ENCODE results near the gene CFAP61. TPM values are rescaled to one million over a fixed set of nuclear protein-coding genes. Genes with fewer than 3 reads are reported as not detected.

The CFAP61 gene
- total RNA-seq, 4 donors from 2014 or later: 0.19 to 1.4 (median 1.1) TPM

DNA sequence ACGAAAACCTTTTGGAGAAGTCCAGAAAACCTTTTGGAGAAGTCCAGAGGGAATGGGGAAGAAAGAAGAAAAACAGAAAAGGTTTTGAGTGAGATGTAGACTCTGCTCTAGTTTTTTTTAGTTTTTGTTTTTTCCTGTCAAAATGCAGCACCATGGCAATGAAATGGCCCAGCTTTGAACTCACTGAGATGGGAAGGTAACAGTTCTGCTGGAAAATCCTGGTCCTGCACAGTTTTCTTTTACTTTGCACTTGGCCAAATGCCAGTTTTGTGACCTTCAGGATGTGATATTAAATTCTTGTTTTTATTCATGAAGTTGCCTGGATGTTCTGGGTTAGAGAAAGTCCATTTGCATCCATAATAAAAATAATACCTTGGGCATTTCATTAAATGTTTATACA lies 145.7 kb downstream of the CFAP61 start:
- TF ChIP-seq, protein P1, sequence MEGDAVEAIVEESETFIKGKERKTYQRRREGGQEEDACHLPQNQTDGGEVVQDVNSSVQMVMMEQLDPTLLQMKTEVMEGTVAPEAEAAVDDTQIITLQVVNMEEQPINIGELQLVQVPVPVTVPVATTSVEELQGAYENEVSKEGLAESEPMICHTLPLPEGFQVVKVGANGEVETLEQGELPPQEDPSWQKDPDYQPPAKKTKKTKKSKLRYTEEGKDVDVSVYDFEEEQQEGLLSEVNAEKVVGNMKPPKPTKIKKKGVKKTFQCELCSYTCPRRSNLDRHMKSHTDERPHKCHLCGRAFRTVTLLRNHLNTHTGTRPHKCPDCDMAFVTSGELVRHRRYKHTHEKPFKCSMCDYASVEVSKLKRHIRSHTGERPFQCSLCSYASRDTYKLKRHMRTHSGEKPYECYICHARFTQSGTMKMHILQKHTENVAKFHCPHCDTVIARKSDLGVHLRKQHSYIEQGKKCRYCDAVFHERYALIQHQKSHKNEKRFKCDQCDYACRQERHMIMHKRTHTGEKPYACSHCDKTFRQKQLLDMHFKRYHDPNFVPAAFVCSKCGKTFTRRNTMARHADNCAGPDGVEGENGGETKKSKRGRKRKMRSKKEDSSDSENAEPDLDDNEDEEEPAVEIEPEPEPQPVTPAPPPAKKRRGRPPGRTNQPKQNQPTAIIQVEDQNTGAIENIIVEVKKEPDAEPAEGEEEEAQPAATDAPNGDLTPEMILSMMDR (IDR thresholded peaks at IDR 0.05): no peak
- no peak for TF ChIP-seq POLR2A (IDR thresholded peaks at IDR 0.05)

DNA sequence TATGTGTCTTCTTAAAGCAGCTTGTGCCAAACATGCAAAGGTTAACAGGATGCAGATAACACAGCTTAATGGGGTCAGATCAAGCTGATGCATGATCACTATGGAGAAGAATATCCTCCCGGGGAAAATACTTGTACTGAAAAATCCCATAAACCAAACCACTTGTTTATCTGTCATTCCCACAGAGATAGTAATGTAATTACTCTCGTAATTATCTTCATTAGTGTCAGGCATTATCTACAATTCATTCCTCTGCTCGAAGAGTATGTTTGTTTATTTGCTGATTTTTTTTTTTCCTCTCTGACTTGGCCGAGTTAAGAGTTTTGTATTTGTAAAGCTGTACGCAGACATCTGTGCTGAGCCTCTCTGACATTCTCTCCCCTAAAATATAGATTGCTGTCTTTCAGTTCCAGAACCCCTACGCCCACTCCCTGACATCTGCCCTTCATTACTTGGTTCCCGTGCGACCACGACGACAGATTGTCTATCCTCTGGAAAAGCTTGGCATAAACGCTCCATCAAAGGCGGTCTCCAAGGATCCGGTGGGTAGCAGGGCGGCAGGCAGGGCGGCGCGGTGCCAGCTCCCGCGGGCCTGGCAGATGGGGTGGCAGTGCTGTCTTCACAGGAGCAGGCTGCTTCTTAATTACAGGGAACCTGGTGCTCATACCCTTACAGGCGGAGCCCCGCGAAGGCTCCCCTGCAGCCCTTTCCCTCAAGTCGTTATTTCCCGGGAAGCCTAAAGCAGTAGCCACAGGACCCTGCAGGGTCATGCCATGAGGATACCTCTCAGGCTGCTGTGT lies 147.2 kb downstream of the CFAP61 start:
- no peak overlapping the region for H3K4me3 ChIP-seq (ENCODE audit: low read depth, poor library complexity, severe bottlenecking)
- DNase-seq (ENCODE audit: low spot score in 2 of 2): no peak
- TF ChIP-seq POLR2A (IDR thresholded peaks at IDR 0.05): no peak
- TF ChIP-seq, protein P1 (IDR thresholded peaks at IDR 0.05): no peak
- intact Hi-C loops (cut with DNase I; ENCODE audit: low total_unique reads): no loop called here
- WGBS, 2 donors: 40 to 46% methylated on average over 24 of the region's 24 CpGs

More for the DNA sequence above, 145.7 kb downstream of the CFAP61 start:
- no peak for DNase-seq (ENCODE audit: low spot score in 2 of 2)
- no peak overlapping the region for H3K4me3 ChIP-seq (ENCODE audit: low read depth, poor library complexity, severe bottlenecking)
- intact Hi-C loops (cut with DNase I; ENCODE audit: low total_unique reads): no loop called here
- WGBS, 2 donors: 79 to 84% methylated on average over 1 of the region's 1 CpG

DNA sequence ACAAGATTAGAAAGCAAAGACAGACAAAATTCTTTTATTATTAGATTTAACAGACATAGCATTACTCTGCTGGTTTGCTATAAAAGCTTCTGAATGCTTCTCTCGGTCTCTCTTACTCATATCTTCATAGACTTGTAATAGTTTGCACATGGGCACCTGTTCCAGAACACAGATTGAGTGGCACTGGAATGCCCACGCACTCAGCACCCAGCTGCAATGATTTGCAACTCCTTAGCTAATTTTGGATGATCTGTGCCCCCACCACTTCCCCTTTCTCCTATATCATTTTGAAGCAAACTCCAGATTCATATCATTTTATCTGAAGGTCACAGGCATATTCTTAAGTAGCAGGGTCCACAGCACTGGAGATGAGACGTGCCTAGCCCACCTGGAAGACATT lies 148.8 kb downstream of the CFAP61 start:
- intact Hi-C loops (cut with DNase I; ENCODE audit: low total_unique reads): no loop called here
- DNase-seq (ENCODE audit: low spot score in 2 of 2): no peak
- no peak overlapping the region for H3K4me3 ChIP-seq (ENCODE audit: low read depth, poor library complexity, severe bottlenecking)
- whole genome bisulfite sequencing, 2 donors: 79 to 82% methylated on average over 3 of the region's 3 CpGs
- no peak for TF ChIP-seq POLR2A (IDR thresholded peaks at IDR 0.05)
- TF ChIP-seq, protein P1 (IDR thresholded peaks at IDR 0.05): no peak

DNA sequence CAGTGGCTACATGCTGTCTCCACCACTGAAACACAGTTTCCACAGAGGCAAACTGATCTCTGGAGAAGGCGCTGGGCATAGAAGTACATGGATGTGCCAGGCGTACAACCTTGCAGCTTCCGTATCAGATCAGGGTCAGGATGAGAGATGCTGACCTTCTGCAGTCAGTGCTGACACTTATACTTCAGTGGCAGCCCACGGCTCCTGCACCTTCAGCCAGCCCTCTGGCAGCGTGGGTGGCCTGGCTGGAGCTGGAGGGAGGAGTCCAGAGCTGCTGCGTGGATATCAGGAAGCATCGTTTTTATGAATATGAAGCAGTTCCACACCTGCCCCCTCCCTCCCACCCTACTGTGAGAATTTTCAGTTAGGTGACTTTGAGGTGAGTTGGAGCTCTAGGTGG lies 149.3 kb downstream of the CFAP61 start:
- DNase-seq (ENCODE audit: low spot score in 2 of 2): no peak
- WGBS, 2 donors: 82 to 85% methylated on average over 7 of the region's 7 CpGs
- no peak for TF ChIP-seq POLR2A (IDR thresholded peaks at IDR 0.05)
- TF ChIP-seq, protein P1 (IDR thresholded peaks at IDR 0.05): no peak
- intact Hi-C loops (cut with DNase I; ENCODE audit: low total_unique reads): no loop called here
- H3K4me3 ChIP-seq (ENCODE audit: low read depth, poor library complexity, severe bottlenecking): no peak overlapping the region

DNA sequence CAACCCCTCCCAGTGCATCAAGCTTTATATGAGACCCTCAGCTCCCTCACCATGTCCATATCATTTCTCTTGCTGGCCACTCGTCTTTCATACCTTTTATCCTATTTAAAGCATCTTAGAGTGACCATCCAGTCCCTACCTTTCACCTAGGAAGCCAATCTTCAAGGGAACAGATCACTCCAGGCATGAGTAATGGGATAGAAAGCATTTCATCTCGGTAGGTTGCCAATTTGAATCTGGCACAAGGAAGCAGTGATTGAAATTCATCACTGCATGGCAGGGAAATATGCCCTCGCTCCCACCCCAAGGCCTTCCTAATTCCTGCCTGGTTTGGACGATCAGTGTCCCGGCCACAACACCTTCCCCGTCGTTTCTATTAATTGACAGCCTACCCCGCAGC lies 150.4 kb downstream of the CFAP61 start:
- WGBS, 2 donors: 77 to 85% methylated on average over 8 of the region's 8 CpGs
- intact Hi-C loops (cut with DNase I; ENCODE audit: low total_unique reads): no loop called here
- DNase-seq (ENCODE audit: low spot score in 2 of 2): no peak
- TF ChIP-seq, protein P1 (IDR thresholded peaks at IDR 0.05): no peak
- TF ChIP-seq POLR2A (IDR thresholded peaks at IDR 0.05): no peak
- H3K4me3 ChIP-seq (ENCODE audit: low read depth, poor library complexity, severe bottlenecking): no peak overlapping the region

DNA sequence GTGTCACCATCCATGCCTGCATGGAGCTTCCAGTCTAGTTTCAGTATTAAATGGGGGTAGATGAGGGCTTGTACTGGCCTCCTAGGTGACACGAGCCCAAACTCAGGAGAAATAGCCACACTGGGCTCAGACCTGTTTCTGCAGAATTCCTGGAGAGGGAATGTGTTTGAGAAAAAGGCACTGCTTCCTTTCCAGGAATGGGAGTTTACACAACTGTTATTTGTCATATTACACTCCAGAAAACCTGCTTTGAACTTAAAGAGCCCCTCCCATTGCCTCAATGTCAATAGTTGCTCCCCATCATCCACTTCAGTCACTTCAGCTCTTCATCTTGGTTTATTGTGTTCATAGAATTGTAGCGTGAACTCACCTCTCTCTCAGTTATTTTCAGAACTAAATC lies 151.5 kb downstream of the CFAP61 start:
- TF ChIP-seq, protein P1 (IDR thresholded peaks at IDR 0.05): no peak
- TF ChIP-seq POLR2A (IDR thresholded peaks at IDR 0.05): no peak
- no peak for DNase-seq (ENCODE audit: low spot score in 2 of 2)
- WGBS, 2 donors: 83 to 96% methylated on average over 2 of the region's 2 CpGs

More for the DNA sequence above, 151.5 kb downstream of the CFAP61 start:
- intact Hi-C loops (cut with DNase I; ENCODE audit: low total_unique reads): no loop called here
- H3K4me3 ChIP-seq (ENCODE audit: low read depth, poor library complexity, severe bottlenecking): no peak overlapping the region
